OCI-LY1 (cell line): ENCODE measurements around the gene PECR.
A peak's percentile ranks its signal among the peaks of the same experiment; 100 is the strongest.

Experiments used
- H2AFZ ChIP-seq: fragments of 200-600 bp; sonication (generic), shearing (Covaris generic); 2 replicates; pipeline ENCODE4 v1.6.0; 2014; ENCODE audit warnings: antibody characterized with exemption, mild to moderate bottlenecking, low read length
- H3F3A ChIP-seq: fragments of 200-600 bp; sonication (generic), shearing (Covaris generic); 2 replicates; pipeline ENCODE4 v1.6.0; 2014; ENCODE audit warnings: mild to moderate bottlenecking, antibody characterized with exemption, low read length, moderate library complexity; ENCODE audit not compliant: insufficient read depth
- H3K27ac ChIP-seq: fragments of 200-600 bp; sonication (generic); 2 replicates; pipeline ENCODE4 v1.5.1; 2014; ENCODE audit warnings: low read length, mixed run types, mild to moderate bottlenecking, low read depth; ENCODE audit not compliant: poor library complexity, severe bottlenecking
- H3K27me3 ChIP-seq: fragments of 200-600 bp; sonication (generic); 2 replicates; pipeline ENCODE4 v1.6.0; 2014; ENCODE audit warnings: antibody characterized with exemption, mild to moderate bottlenecking, low read length, moderate library complexity; ENCODE audit not compliant: insufficient read depth
- H3K36me3 ChIP-seq: fragments of 200-600 bp; sonication (generic); 2 replicates; pipeline ENCODE4 v1.6.1; 2014; ENCODE audit warnings: mild to moderate bottlenecking, antibody characterized with exemption, low read length, moderate library complexity, mixed read lengths; ENCODE audit not compliant: insufficient read depth
- H3K4me1 ChIP-seq: fragments of 200-600 bp; sonication (generic); 2 replicates; pipeline ENCODE4 v1.5.1; 2014; ENCODE audit warnings: mild to moderate bottlenecking, low read length, moderate library complexity; ENCODE audit not compliant: insufficient read depth, severe bottlenecking
- H3K4me2 ChIP-seq: fragments of 200-600 bp; sonication (generic), shearing (Covaris generic); 2 replicates; pipeline ENCODE4 v1.6.1; 2014; ENCODE audit warnings: low read length
- H3K4me3 ChIP-seq: fragments of 200-600 bp; sonication (generic); 2 replicates; pipeline ENCODE4 v1.5.1; 2014; ENCODE audit warnings: low read length, low read depth, mild to moderate bottlenecking, mixed read lengths; ENCODE audit not compliant: poor library complexity, severe bottlenecking
- H3K79me2 ChIP-seq: fragments of 200-600 bp; shearing (Covaris generic); 2 replicates; pipeline ENCODE4 v1.6.1; 2016; ENCODE audit warnings: mixed run types, low read length, mixed read lengths; ENCODE audit not compliant: insufficient read depth
- H3K9ac ChIP-seq: fragments of 200-600 bp; sonication (generic), shearing (Covaris generic); 2 replicates; pipeline ENCODE4 v1.6.1; 2014; ENCODE audit warnings: mild to moderate bottlenecking, low read length, mixed read lengths
- H3K9me2 ChIP-seq: fragments of 200-600 bp; sonication (generic), shearing (Covaris generic); 2 replicates; pipeline ENCODE4 v1.6.1; 2014; ENCODE audit warnings: low read depth, mild to moderate bottlenecking, low read length, mixed read lengths
- H3K9me3 ChIP-seq: fragments of 200-600 bp; shearing (Covaris generic); 2 replicates; pipeline ENCODE4 v1.6.1; 2014; ENCODE audit warnings: low read length, mixed read lengths
- H4K20me1 ChIP-seq: fragments of 200-600 bp; sonication (generic), shearing (Covaris generic); 2 replicates; pipeline ENCODE4 v1.6.0; 2016; ENCODE audit warnings: mild to moderate bottlenecking, low read length; ENCODE audit not compliant: insufficient read depth
- EZH2 ChIP-seq: fragments of 200-600 bp; sonication (generic), shearing (Covaris generic); IDR thresholded peaks from 2 replicates; pipeline ENCODE4 v1.8.0; 2017; ENCODE audit warnings: borderline replicate concordance, mixed run types, mild to moderate bottlenecking, antibody characterized with exemption, low read length, moderate library complexity, mixed read lengths
- TF ChIP-seq, protein P1 (sequence below): fragments of 200-600 bp; sonication (generic), shearing (Covaris generic); IDR thresholded peaks from 2 replicates; pipeline ENCODE4 v1.5.1; 2017; ENCODE audit warnings: mild to moderate bottlenecking, antibody characterized with exemption, low read length, moderate library complexity, mixed read lengths

Gene PECR

DNA sequence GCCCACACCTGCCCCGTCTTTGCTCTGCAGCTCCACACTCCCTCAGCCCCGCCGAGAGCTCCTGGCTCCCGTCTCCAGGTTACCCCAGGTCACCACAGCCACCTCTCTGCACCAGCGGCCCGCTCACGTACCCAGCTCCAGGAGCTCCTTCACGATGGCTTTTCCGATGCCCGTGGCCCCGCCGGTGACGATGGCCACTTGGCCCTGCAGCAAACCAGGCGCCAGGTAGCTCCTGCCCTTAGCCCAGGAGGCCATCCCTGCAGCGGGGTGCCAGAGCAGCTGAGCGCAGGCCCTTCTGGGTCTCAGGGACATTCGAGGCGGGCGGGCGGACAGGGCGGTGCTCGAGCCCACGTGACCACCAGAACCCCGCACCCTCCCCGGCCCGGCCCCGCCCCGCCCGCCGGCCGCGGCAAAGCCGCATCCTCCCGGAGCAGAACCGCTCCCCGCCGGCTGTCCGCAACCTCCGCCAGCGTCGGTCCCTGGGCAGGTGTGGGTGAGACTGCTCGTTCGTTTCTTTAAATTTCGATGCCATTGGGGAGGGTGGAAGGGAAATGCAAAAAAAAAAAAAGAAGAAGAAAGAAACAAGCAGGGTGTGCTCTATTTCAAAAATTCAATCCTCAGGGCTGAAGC, at the start of gene PECR, which contains the start of gene TMEM169:
TSS of gene PECR (minus strand) at position 323 of the 630 bp plus-strand sequence. CDS start at position 255, 68 bp downstream.
TSS of gene TMEM169 (plus strand) at position 433 of the 630 bp plus-strand sequence. CDS start 14,045 bp downstream, outside the sequence.
- Histone ChIP-seq H2AFZ (no peak within 1 kb of the TSS), H3K9me2 (no peaks in the 10 kb centered on the region), H3K4me1 (peaks cover 19% of the 10 kb centered on the region), H3F3A (no peaks in the 10 kb centered on the region), H3K79me2 (no peaks in the 10 kb centered on the region), H3K4me3 (peak within 1 kb of the TSS; percentile 59), H3K4me2 (peak within 1 kb of the TSS; percentile 78), H4K20me1 (no peaks in the 10 kb centered on the region), H3K27ac (no peak within 1 kb of the TSS), H3K9ac (peak within 1 kb of the TSS; percentile 61), H3K9me3 (no peaks in the 10 kb centered on the region), H3K27me3 (no peaks in the 10 kb centered on the region), H3K36me3 (no peaks in the 10 kb centered on the region)
- TF ChIP-seq, protein P1, sequence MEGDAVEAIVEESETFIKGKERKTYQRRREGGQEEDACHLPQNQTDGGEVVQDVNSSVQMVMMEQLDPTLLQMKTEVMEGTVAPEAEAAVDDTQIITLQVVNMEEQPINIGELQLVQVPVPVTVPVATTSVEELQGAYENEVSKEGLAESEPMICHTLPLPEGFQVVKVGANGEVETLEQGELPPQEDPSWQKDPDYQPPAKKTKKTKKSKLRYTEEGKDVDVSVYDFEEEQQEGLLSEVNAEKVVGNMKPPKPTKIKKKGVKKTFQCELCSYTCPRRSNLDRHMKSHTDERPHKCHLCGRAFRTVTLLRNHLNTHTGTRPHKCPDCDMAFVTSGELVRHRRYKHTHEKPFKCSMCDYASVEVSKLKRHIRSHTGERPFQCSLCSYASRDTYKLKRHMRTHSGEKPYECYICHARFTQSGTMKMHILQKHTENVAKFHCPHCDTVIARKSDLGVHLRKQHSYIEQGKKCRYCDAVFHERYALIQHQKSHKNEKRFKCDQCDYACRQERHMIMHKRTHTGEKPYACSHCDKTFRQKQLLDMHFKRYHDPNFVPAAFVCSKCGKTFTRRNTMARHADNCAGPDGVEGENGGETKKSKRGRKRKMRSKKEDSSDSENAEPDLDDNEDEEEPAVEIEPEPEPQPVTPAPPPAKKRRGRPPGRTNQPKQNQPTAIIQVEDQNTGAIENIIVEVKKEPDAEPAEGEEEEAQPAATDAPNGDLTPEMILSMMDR, result no peak
- TF ChIP-seq EZH2, result no peak

- TF ChIP-seq, protein P1, result no peak
- no peak for TF ChIP-seq EZH2
- H3K27ac ChIP-seq, result no peak overlapping the region
- H3F3A ChIP-seq, result no peaks in the 10 kb centered on the region
- no peak overlapping the region for H2AFZ ChIP-seq
- no peaks in the 10 kb centered on the region for H3K27me3 ChIP-seq
- peaks cover 99% of the 10 kb centered on the region for H3K36me3 ChIP-seq
- H3K9me2 ChIP-seq, result no peaks in the 10 kb centered on the region
- H3K79me2 ChIP-seq, result no peaks in the 10 kb centered on the region
- no peak overlapping the region for H3K4me3 ChIP-seq
- H4K20me1 ChIP-seq, result no peaks in the 10 kb centered on the region; the same call in 1 of the 2 replicates
- no peaks in the 10 kb centered on the region for H3K9me3 ChIP-seq
- no peak overlapping the region for H3K9ac ChIP-seq
- no peak overlapping the region for H3K4me2 ChIP-seq
- no peaks in the 10 kb centered on the region for H3K4me1 ChIP-seq
These were observed 48.9 kb upstream of the PECR start for GRCh38 chr2:216130346-216130971.

GRCh38 chr2:216126943-216127342, 45.3 kb upstream of the PECR start:
- Histone ChIP-seq H3K79me2 (no peaks in the 10 kb centered on the region), H3K36me3 (peaks cover 99% of the 10 kb centered on the region), H3K4me1 (no peaks in the 10 kb centered on the region), H3F3A (no peaks in the 10 kb centered on the region), H3K9me2 (no peaks in the 10 kb centered on the region), H3K9ac (no peak overlapping the region), H3K27me3 (no peaks in the 10 kb centered on the region), H2AFZ (no peak overlapping the region), H3K27ac (no peak overlapping the region), H3K9me3 (no peaks in the 10 kb centered on the region), H4K20me1 (0 out of 2 replicates have a peak, but pooled peaks cover 3% of the 10 kb centered on the region), H3K4me2 (no peak overlapping the region), H3K4me3 (no peak overlapping the region)
- TF ChIP-seq, protein P1, result no peak
- no peak for TF ChIP-seq EZH2
